Tongue (tissue), 2 donors: ENCODE measurements around the gene ABCB11. TPM values are rescaled to one million over a fixed set of nuclear protein-coding genes. Genes with fewer than 3 reads are reported as not detected.

Source experiments
- DNase-seq: peaks from one replicate; pipeline ENCODE4 v3.0.0-alpha.2; 2015
- total RNA-seq: library from RNA; depleted of rRNA; stranded (reverse); fragments of >200 nt; gene quantifications from one replicate; pipeline ENCODE4 v1.2.3, GENCODE V29; 2014

ABCB11 gene
- total RNA-seq, 1 donor from 2014 or later: not detected

DNA sequence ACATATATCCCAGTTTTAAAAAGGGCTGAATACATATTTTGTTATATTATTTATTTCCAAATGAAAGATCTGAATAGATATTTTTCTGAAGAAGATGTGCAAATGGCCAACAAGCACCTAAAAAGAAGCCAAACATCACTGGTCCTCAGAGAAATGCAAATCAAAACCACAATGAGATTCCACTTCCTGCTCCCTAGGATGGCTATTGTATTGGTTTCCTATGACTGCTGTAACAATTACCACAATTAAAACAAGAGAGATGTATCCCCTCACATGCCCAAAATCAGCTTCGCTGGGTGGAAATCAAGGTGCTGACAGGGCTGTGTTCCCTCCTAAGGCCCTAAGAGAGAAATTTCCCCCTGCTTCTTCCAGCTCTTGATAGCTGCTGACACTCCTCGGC, 23.2 kb downstream of the ABCB11 start:
- no peak for DNase-seq

GRCh38 chr2:169007356-169007755, 23.8 kb downstream of the ABCB11 start:
- DNase-seq: no peak

DNA sequence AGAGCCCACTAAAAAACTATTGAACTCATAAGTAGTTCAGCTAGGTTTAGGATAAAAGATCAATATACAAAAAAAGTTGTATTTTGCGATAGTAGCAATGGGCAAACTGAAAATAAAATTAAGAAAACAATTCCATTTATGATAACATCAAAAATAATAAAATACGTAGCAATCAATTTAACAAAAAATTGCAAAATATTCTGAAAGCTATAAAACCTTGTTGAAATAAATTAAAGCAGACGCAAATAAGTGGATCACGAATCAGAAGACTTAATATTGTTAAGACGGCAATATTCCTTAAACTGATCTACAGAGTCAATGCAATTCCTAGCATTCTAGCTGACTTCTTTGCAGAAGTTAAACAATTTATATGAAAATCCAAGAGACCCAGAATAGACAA, 24.5 kb downstream of the ABCB11 start:
- no peak for DNase-seq

DNA sequence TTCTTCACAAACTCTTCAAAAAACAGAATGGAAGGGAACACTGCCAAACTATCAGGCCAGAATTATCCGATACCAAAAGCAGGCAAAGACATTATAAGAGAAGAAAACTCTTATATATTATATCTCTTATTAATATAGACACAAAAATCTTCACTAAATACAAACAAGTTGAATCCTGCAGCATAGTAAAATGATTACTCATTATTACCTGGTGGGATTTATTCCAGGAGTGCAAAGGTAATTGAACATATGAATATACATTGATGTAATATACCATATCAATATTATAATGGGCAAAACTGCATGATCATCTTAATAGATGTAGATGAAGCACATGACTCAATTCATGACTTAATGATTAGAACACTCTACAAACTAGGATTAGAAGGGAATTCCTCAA, 25.1 kb downstream of the ABCB11 start:
- DNase-seq: no peak

GRCh38 chr2:169005080-169005598, 26.0 kb downstream of the ABCB11 start:
- no peak for DNase-seq

- no peak for DNase-seq
Observed at GRCh38 chr2:169002161-169002738, 28.9 kb downstream of the ABCB11 start.

GRCh38 chr2:169001116-169001815, 29.9 kb downstream of the ABCB11 start:
- no peak for DNase-seq

DNA sequence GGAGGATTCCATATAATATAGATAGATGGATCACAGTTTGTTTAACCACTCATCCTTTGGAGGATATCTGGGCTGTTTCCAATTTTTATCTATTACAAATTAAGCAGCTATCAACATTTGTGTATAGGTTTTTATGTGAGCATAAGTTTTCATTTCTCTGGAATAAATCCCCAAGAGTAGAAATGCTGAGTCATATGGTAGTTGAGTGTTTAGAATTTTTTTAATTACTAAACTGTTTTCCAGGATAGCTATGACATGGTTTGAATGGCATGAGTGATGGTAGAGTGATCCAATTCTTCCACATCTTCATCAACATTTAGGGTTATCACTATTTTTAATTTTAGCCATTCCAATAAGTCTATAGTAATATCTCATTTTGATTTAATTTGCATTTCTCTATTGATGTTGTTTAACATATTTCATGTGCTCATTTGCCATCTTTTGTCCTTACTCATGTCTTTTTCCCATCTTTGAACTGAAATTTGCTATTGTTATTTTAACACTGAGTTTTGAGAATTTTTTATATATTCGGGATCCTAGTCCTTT, 31.4 kb downstream of the ABCB11 start:
- DNase-seq: no peak

- DNase-seq: no peak
Observed at GRCh38 chr2:168998609-168999211, 32.4 kb downstream of the ABCB11 start.

DNA sequence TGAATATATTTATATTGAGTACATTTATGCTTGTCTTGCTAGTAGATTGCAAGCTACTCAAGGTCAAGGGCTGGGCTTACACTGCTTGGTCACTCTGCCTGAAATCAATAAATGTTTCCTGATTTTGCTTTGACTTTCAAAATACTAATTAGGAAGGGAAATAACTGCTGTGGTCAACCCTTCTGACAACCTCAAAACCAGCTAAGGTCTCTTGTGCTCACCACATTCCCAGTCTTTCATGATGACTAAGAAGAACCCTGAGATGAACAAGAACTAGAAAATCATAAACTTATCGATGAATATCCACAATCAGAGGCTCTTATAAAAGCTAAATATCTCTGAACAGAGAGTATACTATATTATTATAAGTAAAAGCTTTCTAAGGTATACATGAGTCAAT, 33.3 kb downstream of the ABCB11 start:
- no peak for DNase-seq

DNA sequence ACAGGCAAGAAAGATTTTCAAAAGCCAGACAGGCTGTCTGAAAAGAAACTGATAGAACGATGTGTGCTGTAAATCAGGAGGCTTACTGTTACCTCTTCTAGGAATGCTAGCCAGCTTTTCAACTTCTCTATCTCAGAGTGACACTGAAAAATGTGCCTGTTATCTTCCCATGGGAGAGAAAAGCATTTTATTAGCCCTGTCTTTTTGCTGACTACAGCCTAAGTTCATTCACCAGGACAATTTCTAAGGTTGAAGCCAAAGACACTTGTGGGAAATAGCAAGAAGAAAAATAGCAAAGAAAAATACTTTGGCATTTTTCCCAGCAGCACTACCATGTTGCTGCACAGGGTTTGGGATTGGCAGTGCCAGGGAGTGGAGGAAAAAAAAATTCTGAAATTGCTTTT, 34.0 kb downstream of the ABCB11 start:
- no peak for DNase-seq

- no peak for DNase-seq
Observed at GRCh38 chr2:168995744-168996143, 35.4 kb downstream of the ABCB11 start.

DNA sequence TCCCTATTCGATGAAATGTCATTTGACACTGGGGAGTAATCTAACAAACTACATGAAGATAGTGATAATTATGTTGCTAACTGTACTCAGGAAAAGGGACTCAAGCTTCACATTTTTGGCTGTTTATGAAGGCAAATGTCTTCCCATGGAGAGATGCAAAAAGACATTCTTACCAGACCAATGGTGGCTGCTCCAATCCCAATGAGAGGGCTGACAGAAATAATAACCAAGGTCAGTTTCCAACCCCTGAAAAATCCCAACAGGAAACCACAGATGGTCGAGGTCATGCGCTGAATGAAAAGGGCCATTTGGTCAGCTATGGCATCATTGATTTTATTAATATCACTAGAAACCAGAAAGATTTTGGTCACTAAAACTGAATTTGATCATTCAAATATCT, 37.6 kb downstream of the ABCB11 start:
- DNase-seq: no peak

- DNase-seq: no peak
Observed at GRCh38 chr2:168992591-168993349, 38.4 kb downstream of the ABCB11 start.

- DNase-seq: no peak
Observed at GRCh38 chr2:168992026-168992425, 39.1 kb downstream of the ABCB11 start.

DNA sequence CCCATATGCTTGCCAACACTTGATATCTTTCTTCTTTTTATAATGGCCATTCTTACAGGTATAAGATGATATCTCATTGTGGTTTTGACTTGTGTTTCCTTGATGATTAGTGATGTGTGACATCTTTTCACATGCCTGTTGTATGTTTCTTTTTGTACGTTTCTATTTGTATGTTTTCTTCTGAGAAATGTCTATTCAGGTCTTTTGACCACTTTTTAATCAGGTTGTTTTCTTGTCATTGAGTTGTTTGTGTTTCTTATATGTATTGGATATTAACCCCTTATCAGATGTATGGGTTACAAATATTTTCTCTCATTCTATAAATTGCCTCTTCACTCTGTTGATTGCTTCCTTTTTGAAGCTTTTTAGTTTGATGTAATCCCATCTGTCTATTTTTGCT, 42.4 kb downstream of the ABCB11 start:
- no peak for DNase-seq

GRCh38 chr2:168986398-168986943, 44.7 kb downstream of the ABCB11 start:
- DNase-seq: no peak

GRCh38 chr2:168981651-168982050, 49.5 kb downstream of the ABCB11 start:
- DNase-seq: no peak

GRCh38 chr2:168978461-168978861, 52.7 kb downstream of the ABCB11 start:
- no peak for DNase-seq

DNA sequence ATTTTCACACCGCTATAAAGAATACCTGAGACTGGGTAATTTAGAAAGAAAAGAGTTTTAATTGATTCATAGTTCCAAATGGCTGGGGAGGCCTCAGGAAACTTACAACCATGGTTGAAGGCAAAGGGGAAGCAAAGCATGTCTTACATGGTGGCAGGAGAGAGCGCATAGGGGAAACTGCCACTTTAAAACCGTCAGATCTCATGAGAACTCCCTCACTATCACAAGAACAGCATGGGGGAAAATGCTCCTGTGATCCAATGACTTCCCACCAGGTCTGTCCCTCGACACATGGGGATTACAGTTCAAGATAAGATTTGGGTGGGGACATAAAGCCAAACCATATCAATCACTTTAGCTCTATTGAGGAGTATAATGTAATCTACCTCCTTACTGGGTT, 53.5 kb downstream of the ABCB11 start:
- no peak for DNase-seq

DNA sequence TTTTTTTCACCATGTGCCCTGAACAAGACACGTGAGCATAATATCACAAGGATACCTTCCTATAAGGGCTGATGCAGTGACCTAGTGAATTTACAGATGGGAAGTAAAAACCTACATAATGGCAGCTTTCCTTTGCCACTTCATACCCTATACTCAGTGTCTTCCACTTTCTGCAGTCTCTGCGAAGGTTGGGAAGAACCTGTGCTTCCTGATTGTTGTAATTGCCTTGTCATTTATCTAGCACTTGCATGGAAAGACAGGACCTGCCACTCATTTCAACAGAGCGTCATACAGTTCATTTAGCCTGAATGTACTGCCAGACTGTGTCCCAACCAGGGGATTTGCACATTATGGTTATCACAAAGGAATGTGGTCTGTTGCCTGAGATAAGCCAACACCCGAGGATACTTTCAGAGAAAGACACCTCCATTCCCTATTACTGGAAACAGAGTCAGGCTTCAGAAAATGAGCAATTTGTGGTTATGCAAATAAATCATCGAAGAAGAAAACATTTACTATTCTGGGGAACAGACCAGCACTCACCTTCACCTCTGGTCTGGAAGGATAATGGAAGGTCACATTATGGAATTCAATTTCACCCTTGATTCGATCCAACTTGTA, 55.0 kb downstream of the ABCB11 start:
- DNase-seq: peak; percentile 21

DNA sequence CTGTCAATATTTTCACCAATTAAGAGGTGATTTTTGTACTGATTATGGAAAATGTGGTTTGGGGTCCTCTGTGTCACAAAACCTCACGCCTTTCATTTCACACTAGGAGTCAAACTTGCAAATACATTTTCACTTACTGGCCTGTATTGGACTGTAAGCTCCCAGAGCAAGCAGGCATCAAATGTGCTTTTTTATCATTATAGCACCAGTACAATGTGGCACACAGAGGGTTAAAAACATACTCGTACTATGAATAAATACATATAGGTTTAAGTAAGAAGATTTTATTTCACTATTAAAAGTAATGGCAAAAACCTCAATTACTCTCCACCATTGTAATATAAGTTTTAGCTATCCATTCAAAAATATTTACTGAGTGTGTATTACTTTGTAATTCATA, 56.7 kb downstream of the ABCB11 start:
- DNase-seq: peak; percentile 20
